ENCODE data around the gene DARS1. TPM values are rescaled to one million over a fixed set of nuclear protein-coding genes. Genes with fewer than 3 reads are reported as not detected.

The DARS1 gene
- total RNA-seq, 1 donor from 2014 or later = 63.1 TPM

DNA sequence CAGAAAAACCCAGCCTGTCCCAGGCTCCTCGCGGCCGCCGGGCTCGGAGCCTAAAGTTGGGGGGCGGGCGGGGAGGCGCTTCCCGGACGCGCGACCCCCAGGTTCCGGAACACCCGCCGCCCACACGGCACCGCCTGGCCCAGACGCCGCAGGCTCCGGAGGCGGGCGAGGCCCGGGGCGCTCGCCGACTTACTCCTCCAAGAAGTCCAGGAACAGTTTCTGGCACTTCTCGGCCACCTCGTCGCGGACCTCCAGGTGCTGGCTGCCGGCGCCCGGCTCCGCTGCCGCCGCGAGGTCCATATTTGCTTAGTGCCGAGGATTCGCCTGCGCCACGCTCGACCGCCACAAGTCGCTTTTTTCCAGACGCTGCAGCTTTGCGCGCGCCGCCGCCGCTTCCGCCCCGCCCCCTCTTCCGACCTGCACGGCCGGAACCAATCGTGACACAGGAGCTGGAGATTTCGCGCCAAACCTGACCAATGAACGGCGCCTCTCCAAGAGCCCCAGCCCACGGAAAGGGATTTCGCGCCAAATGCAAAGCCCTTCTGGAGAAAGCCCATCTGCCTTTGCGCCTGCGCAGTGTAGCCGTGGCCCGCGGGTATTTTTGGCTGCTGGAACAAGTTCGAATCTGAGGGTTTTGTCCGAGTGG lies 109.2 kb downstream of the DARS1 start, which contains the start of gene MCM6:
TSS of gene MCM6 (minus strand) at position 378 of the 646 bp plus-strand sequence. CDS start at position 300, 78 bp downstream.
- DNase-seq (ENCODE audit: extremely low spot score in 2 of 2) = peak in 1 of 2 donors; percentile 98
- Histone ChIP-seq H3K4me1 (peaks cover 13% of the 10 kb centered on the region), H3K27ac (peak within 1 kb of the TSS; percentile 63), H3K27me3 (no peaks in the 10 kb centered on the region), H3K4me3 (peak within 1 kb of the TSS; percentile 61 to 69), H3K36me3 (peaks cover 0 to 2% of the 10 kb centered on the region in 2 donors), H3K9me3 (no peaks in the 10 kb centered on the region)
- intact Hi-C loops (cut with DNase I) = no loop called here
- TF ChIP-seq POLR2AphosphoS5 (IDR thresholded peaks at IDR 0.05; ENCODE audit: insufficient read depth in 1 of 2, low read depth in 1 of 2) (peak; percentile 85 to 90), CTCF (IDR thresholded peaks at IDR 0.05) (peak in 1 of 3 experiments; percentile 15), POLR2A (IDR thresholded peaks at IDR 0.05) (peak in 1 of 2 donors; percentile 27)

DNA sequence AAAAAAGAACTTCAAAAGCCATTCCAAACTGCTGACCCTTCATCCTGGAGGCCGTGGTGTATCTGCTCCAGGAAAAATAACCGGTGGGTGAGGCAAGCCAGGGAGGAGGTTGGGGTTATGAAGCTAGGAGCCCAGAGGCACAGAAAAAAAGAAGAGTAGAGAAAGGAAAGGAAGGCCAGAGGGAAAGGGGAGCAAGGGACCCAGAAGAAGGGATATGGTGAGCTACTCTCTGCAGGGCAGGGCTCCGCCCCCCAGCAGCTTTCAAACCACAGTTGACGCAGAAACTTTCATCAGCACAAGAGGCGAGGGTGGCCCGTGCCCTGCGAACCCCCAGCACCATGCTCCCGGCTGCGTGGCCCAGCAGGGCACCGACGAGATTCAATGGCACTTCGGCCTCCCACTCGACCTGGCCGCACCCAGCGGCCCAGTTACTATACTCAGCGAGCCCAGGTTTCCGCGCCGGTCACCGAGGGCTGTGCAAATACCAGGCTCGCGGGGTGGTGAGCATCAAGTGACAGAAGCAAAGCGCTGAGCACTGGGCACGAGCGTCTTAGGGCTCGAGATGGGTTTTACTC lies 109.8 kb downstream of the DARS1 start:
- Histone ChIP-seq H3K4me3 (peak overlapping the region; percentile 61 to 69), H3K4me1 (peaks cover 13% of the 10 kb centered on the region), H3K9me3 (no peaks in the 10 kb centered on the region), H3K27me3 (no peaks in the 10 kb centered on the region), H3K36me3 (peaks cover 0 to 8% of the 10 kb centered on the region in 2 donors), H3K27ac (peak overlapping the region; percentile 63)
- DNase-seq (ENCODE audit: extremely low spot score in 2 of 2) = peak in 1 of 2 donors; percentile 82
- TF ChIP-seq CTCF (IDR thresholded peaks at IDR 0.05) (no peak), POLR2AphosphoS5 (IDR thresholded peaks at IDR 0.05; ENCODE audit: insufficient read depth in 1 of 2, low read depth in 1 of 2) (no peak), POLR2A (IDR thresholded peaks at IDR 0.05) (no peak)
- intact Hi-C loops (cut with DNase I) = no loop called here

GRCh38 chr2:135874777-135875365 lies 110.6 kb downstream of the DARS1 start:
- intact Hi-C loops (cut with DNase I) = no loop called here
- DNase-seq (ENCODE audit: extremely low spot score in 2 of 2) = no peak
- Histone ChIP-seq H3K27me3 (no peaks in the 10 kb centered on the region), H3K4me1 (peaks cover 13% of the 10 kb centered on the region), H3K36me3 (peaks cover 0 to 8% of the 10 kb centered on the region in 2 donors), H3K4me3 (peak overlapping the region; percentile 61 to 69), H3K27ac (peak overlapping the region; percentile 63), H3K9me3 (no peaks in the 10 kb centered on the region)
- no peak for TF ChIP-seq POLR2A (IDR thresholded peaks at IDR 0.05)
- no peak for TF ChIP-seq CTCF (IDR thresholded peaks at IDR 0.05)
- no peak for TF ChIP-seq POLR2AphosphoS5 (IDR thresholded peaks at IDR 0.05; ENCODE audit: insufficient read depth in 1 of 2, low read depth in 1 of 2)

DNA sequence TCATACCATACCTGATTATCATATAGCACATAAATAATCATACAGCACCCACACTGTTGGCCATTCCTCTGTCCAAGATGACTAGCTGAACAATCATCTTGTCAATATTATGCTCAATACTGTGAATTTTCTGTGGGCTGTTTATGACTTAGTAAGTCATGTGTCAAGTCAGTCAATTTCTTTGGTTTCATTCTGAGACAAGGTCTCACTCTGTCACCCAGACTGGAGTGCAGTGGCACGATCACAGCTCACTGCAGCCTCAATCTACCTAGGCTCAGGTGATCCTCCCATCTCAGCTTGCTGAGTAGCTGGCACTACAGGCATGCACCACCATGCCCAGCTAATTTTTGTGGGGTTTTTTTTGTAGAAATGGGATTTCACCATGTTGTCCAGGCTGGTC lies 114.9 kb downstream of the DARS1 start:
- DNase-seq (ENCODE audit: extremely low spot score in 2 of 2) = no peak
- peaks cover 7% of the 10 kb centered on the region for H3K4me1 ChIP-seq
- no peaks in the 10 kb centered on the region for H3K9me3 ChIP-seq
- no peaks in the 10 kb centered on the region for H3K27me3 ChIP-seq
- intact Hi-C loops (cut with DNase I) = no loop called here
- no peak for TF ChIP-seq CTCF (IDR thresholded peaks at IDR 0.05)
- TF ChIP-seq POLR2AphosphoS5 (IDR thresholded peaks at IDR 0.05; ENCODE audit: insufficient read depth in 1 of 2, low read depth in 1 of 2) = no peak
- TF ChIP-seq POLR2A (IDR thresholded peaks at IDR 0.05) = no peak
- H3K36me3 ChIP-seq = peaks cover 3 to 38% of the 10 kb centered on the region in 2 donors
- no peak overlapping the region for H3K4me3 ChIP-seq
- H3K27ac ChIP-seq = no peak overlapping the region

Measured in vagina (tissue), 2 donors.